Measurements from ENCODE around the gene BIK. TPM values are rescaled to one million over a fixed set of nuclear protein-coding genes. Genes with fewer than 3 reads are reported as not detected.

Gene BIK
- polyA plus RNA-seq, 2 donors: 11.4 to 18.5 TPM

DNA sequence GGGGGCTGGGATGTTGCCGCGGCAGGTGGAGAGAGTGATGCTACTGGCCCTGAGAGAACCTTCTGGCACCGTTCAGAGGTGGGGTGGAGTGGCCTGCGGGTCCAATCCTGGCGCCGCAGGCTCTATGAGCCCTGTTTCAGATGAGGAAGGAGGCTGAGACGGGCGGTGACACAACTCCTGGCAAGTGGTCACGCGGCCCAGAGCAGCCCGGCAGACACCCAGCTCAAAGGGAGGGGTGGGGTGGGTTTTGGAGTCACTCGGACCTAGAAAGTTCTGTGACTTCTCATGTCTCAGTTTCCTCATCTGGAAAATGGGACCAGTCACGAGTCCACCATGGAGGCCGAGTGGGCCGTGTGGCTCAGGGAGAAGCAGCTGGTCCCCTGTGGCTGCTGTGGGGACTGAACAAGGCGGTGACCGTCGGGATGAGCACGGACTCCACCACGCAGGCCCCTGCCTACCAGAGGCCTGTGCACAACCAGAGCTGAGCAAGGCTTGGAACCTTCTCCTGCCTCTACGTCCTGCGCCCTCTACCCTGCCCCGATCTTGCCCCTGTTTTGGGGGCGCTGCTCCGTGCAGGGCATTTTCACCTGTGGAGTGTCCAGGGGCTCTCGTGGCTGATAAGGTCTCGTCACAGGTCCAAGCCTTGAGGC is 44.5 kb downstream of the BIK start:
- no peaks in the 10 kb centered on the region for H3K27me3 ChIP-seq (ENCODE audit: control insufficient read depth in 1 of 2, insufficient read depth in 2 of 2, low read length in 2 of 2)
- H3K27ac ChIP-seq (ENCODE audit: low read depth in 2 of 2, low read length in 1 of 2): peak overlapping the region; percentile 32 to 69
- WGBS, 2 donors: 70 to 75% methylated on average over 27 of the region's 27 CpGs
- H3K36me3 ChIP-seq (ENCODE audit: control insufficient read depth in 2 of 2, insufficient read depth in 2 of 2, low read length in 1 of 2): peaks cover 0 to 14% of the 10 kb centered on the region in 2 donors
- no peaks in the 10 kb centered on the region for H3K9me3 ChIP-seq (ENCODE audit: control insufficient read depth in 2 of 2, insufficient read depth in 1 of 2, low read depth in 1 of 2, low read length in 1 of 2)
- peaks cover 6 to 47% of the 10 kb centered on the region in 2 donors for H3K4me1 ChIP-seq (ENCODE audit: control insufficient read depth in 2 of 2, insufficient read depth in 2 of 2, low read length in 1 of 2)
- no peak overlapping the region for H3K4me3 ChIP-seq (ENCODE audit: low read depth in 1 of 2, low read length in 2 of 2)

DNA sequence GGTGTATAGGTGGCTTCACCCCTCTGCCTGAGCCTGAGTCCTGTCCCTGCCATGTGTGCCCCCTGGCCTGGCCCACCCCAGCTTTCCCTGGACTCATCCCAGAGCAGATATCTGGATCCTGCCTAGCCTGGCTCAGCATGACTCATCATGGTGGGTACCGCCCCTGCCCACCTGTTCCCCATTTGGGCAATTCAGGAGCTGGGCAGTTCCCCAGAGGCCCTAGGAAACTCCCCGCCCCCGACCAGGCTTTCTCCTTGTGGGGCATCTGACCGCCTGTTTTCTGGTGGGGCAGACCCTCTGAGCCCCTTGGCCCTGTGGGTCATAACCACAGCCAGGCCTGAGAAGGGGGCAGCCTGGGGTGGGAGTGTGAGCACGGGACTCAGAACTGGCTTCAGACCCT is 45.2 kb downstream of the BIK start:
- 61 to 68% methylated on average over 5 of the region's 5 CpGs for WGBS, 2 donors
- H3K4me3 ChIP-seq (ENCODE audit: low read depth in 1 of 2, low read length in 2 of 2): no peak overlapping the region
- peaks cover 6 to 45% of the 10 kb centered on the region in 2 donors for H3K4me1 ChIP-seq (ENCODE audit: control insufficient read depth in 2 of 2, insufficient read depth in 2 of 2, low read length in 1 of 2)
- peak overlapping the region in 1 of 2 donors; percentile 69 for H3K27ac ChIP-seq (ENCODE audit: low read depth in 2 of 2, low read length in 1 of 2)
- H3K36me3 ChIP-seq (ENCODE audit: control insufficient read depth in 2 of 2, insufficient read depth in 2 of 2, low read length in 1 of 2): peaks cover under 1 to 15% of the 10 kb centered on the region in 2 donors
- H3K27me3 ChIP-seq (ENCODE audit: control insufficient read depth in 1 of 2, insufficient read depth in 2 of 2, low read length in 2 of 2): no peaks in the 10 kb centered on the region
- no peaks in the 10 kb centered on the region for H3K9me3 ChIP-seq (ENCODE audit: control insufficient read depth in 2 of 2, insufficient read depth in 1 of 2, low read depth in 1 of 2, low read length in 1 of 2)

DNA sequence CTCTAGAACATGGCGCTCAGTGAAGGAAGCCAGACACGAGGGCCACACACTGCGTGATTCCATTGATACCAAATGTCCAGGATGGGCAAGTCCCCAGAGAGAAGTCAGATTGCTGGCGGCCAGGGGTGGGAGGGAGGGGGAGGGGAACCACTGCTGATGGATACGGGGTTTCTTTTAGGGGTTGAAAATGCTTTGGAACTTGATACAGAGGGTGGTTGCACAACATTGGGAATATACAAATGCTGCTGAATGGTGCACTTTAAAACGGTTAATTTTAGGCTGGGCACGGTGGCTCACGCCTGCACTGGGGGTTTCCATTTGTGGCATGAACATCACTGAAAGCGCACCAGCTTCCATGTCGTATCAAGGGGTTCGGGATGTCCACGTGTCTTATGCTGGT is 45.9 kb downstream of the BIK start:
- Histone ChIP-seq H3K9me3 (ENCODE audit: control insufficient read depth in 2 of 2, insufficient read depth in 1 of 2, low read depth in 1 of 2, low read length in 1 of 2) (no peaks in the 10 kb centered on the region), H3K4me3 (ENCODE audit: low read depth in 1 of 2, low read length in 2 of 2) (no peak overlapping the region), H3K27me3 (ENCODE audit: control insufficient read depth in 1 of 2, insufficient read depth in 2 of 2, low read length in 2 of 2) (no peaks in the 10 kb centered on the region), H3K27ac (ENCODE audit: low read depth in 2 of 2, low read length in 1 of 2) (peak overlapping the region in 1 of 2 donors; percentile 69), H3K4me1 (ENCODE audit: control insufficient read depth in 2 of 2, insufficient read depth in 2 of 2, low read length in 1 of 2) (peaks cover 6 to 42% of the 10 kb centered on the region in 2 donors), H3K36me3 (ENCODE audit: control insufficient read depth in 2 of 2, insufficient read depth in 2 of 2, low read length in 1 of 2) (peaks cover 4 to 19% of the 10 kb centered on the region in 2 donors)
- WGBS, 2 donors: 81 to 83% methylated on average over 12 of the region's 12 CpGs

DNA sequence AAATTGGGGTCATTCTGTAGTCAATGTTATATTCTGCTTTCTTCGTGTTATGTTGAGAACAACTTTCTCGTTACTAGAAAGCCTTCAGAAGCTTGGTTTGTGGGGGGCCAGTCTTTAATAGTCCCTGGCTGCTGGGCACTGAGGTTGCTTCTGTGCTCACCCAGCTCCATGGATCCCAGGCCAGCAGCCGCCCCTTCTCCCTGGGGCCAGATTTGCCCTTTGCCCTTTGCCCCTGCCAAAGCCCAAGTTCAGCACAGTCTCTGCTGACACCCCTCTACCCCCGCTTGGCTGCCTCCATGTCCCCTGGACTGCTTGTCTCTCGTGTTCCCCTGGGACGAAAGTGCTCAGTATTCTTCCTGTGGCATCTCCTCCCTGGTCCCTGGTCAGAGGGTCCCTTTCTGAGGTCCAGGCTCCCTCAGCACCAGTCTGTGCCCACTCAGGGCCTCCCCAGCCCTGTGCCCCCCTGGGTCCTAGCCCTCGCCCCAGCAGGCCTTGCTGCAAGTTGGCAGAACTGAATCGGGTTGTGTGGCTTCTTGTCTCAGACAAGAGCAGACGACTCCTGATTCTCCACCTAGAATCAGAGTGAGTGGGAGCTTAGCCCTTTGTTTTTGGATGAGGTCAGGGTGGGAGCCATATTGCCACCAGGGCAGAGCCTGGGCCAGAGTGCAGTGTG is 47.5 kb downstream of the BIK start:
- Histone ChIP-seq H3K9me3 (ENCODE audit: control insufficient read depth in 2 of 2, insufficient read depth in 1 of 2, low read depth in 1 of 2, low read length in 1 of 2) (no peaks in the 10 kb centered on the region), H3K4me3 (ENCODE audit: low read depth in 1 of 2, low read length in 2 of 2) (no peak overlapping the region), H3K36me3 (ENCODE audit: control insufficient read depth in 2 of 2, insufficient read depth in 2 of 2, low read length in 1 of 2) (peaks cover 4 to 29% of the 10 kb centered on the region in 2 donors), H3K4me1 (ENCODE audit: control insufficient read depth in 2 of 2, insufficient read depth in 2 of 2, low read length in 1 of 2) (peaks cover 7 to 48% of the 10 kb centered on the region in 2 donors), H3K27me3 (ENCODE audit: control insufficient read depth in 1 of 2, insufficient read depth in 2 of 2, low read length in 2 of 2) (no peaks in the 10 kb centered on the region), H3K27ac (ENCODE audit: low read depth in 2 of 2, low read length in 1 of 2) (peak overlapping the region in 1 of 2 donors; percentile 63)
- WGBS, 2 donors: 64% methylated on average over 9 of the region's 9 CpGs

DNA sequence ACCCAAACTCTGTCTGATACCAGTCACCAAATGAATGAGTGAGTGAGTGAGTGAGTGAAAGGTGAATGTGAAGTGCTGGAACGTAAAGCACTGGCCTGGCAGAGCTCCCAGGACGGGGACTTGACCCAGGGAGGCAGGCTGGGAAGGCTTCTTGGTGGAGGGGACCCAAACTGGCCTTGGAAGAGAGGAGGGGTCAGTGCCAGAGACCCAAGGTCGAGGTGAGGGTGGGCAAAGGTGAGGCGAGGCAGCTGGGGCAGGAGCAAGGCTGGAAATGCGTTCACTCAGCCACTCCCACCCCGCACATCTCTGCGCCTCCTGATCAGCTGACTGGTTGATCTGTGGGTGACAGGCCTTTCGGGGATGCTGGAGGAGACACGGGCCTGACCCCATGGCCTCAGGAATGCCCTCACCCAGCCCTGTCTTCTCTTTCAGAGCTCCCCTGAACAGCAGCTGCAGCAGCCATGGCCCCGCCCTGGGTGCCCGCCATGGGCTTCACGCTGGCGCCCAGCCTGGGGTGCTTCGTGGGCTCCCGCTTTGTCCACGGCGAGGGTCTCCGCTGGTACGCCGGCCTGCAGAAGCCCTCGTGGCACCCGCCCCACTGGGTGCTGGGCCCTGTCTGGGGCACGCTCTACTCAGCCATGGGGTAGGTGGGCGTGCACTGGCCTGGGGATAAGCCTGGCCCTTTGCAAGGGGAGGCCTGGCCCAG is 48.4 kb downstream of the BIK start:
- no peak overlapping the region for H3K4me3 ChIP-seq (ENCODE audit: low read depth in 1 of 2, low read length in 2 of 2)
- no peaks in the 10 kb centered on the region for H3K27me3 ChIP-seq (ENCODE audit: control insufficient read depth in 1 of 2, insufficient read depth in 2 of 2, low read length in 2 of 2)
- peak overlapping the region; percentile 34 to 63 for H3K27ac ChIP-seq (ENCODE audit: low read depth in 2 of 2, low read length in 1 of 2)
- 77 to 81% methylated on average over 23 to 24 of the region's 24 CpGs for WGBS, 2 donors
- peaks cover 4 to 29% of the 10 kb centered on the region in 2 donors for H3K36me3 ChIP-seq (ENCODE audit: control insufficient read depth in 2 of 2, insufficient read depth in 2 of 2, low read length in 1 of 2)
- peaks cover 12 to 56% of the 10 kb centered on the region in 2 donors for H3K4me1 ChIP-seq (ENCODE audit: control insufficient read depth in 2 of 2, insufficient read depth in 2 of 2, low read length in 1 of 2)
- no peaks in the 10 kb centered on the region for H3K9me3 ChIP-seq (ENCODE audit: control insufficient read depth in 2 of 2, insufficient read depth in 1 of 2, low read depth in 1 of 2, low read length in 1 of 2)

DNA sequence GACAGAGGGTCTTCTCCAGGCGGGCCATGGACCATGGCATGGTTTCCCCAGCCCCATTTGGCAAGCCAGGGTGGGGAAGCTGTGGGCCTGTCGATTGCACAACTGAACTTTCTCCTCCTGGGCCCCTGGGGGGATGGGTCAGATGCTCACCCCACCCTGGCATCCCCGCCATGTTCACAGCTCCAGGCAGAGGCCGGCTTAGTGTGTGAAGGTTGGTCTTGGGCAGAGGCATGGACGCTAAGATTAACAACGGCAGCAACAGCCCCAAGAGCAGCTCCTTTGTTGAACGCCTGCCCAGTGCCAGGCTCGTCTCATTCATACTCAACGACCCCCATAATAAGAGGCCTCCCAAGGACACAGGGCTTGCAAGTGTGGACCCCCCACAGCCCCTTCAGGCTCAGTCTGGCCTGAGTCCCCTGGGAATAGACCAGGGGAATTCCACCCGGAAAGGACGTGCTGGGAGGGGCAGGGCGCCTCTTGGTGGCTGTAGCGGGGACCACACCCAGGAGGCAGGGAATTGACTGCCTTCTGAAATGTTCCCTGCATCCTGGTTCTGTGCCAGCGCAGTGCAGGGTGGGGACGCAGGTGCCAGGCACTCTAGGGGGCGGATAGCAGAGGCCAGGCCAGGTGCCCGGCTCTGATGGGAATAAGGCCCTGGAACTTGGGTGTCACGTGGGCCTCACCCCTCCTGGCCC is 49.1 kb downstream of the BIK start:
- Histone ChIP-seq H3K36me3 (ENCODE audit: control insufficient read depth in 2 of 2, insufficient read depth in 2 of 2, low read length in 1 of 2) (peaks cover 4 to 29% of the 10 kb centered on the region in 2 donors), H3K4me1 (ENCODE audit: control insufficient read depth in 2 of 2, insufficient read depth in 2 of 2, low read length in 1 of 2) (peaks cover 12 to 56% of the 10 kb centered on the region in 2 donors)
- WGBS, 2 donors: 43 to 55% methylated on average over 17 to 18 of the region's 18 CpGs

DNA sequence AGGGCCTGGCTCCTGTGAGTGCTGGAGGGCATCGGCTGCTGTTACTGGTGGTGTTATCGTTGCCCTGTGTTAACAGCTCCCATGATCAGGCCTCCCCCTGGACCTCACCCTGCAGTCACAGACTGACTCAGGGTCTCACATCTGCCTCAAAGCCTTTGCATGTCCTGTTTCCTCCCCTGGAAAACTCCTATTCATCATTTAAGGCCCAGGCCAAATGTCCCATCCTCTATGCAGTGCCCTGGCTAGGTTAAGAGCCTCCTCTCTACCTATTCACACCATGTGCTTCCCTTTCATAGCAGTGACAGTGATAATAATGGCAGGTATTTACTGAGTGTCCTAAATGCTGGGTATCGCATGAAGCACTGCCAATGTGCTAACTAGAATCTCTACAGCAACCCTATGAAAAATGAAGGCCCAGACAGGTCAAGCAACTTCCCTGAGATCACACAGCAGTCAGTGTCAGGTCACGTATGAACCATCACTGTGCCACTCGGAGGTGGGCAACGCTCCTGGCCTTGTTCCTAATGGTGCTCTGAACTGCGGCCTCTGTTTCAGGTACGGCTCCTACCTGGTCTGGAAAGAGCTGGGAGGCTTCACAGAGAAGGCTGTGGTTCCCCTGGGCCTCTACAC is 50.1 kb downstream of the BIK start:
- no peaks in the 10 kb centered on the region for H3K27me3 ChIP-seq (ENCODE audit: control insufficient read depth in 1 of 2, insufficient read depth in 2 of 2, low read length in 2 of 2)
- 91% methylated on average over 8 of the region's 8 CpGs for WGBS, 2 donors
- peaks cover 9 to 48% of the 10 kb centered on the region in 2 donors for H3K4me1 ChIP-seq (ENCODE audit: control insufficient read depth in 2 of 2, insufficient read depth in 2 of 2, low read length in 1 of 2)
- peaks cover 4 to 29% of the 10 kb centered on the region in 2 donors for H3K36me3 ChIP-seq (ENCODE audit: control insufficient read depth in 2 of 2, insufficient read depth in 2 of 2, low read length in 1 of 2)
- H3K4me3 ChIP-seq (ENCODE audit: low read depth in 1 of 2, low read length in 2 of 2): no peak overlapping the region
- no peaks in the 10 kb centered on the region for H3K9me3 ChIP-seq (ENCODE audit: control insufficient read depth in 2 of 2, insufficient read depth in 1 of 2, low read depth in 1 of 2, low read length in 1 of 2)
- H3K27ac ChIP-seq (ENCODE audit: low read depth in 2 of 2, low read length in 1 of 2): peak overlapping the region in 1 of 2 donors; percentile 30

More for the DNA sequence above, 49.1 kb downstream of the BIK start:
- no peak overlapping the region for H3K4me3 ChIP-seq (ENCODE audit: low read depth in 1 of 2, low read length in 2 of 2)
- H3K27me3 ChIP-seq (ENCODE audit: control insufficient read depth in 1 of 2, insufficient read depth in 2 of 2, low read length in 2 of 2): no peaks in the 10 kb centered on the region
- no peaks in the 10 kb centered on the region for H3K9me3 ChIP-seq (ENCODE audit: control insufficient read depth in 2 of 2, insufficient read depth in 1 of 2, low read depth in 1 of 2, low read length in 1 of 2)
- H3K27ac ChIP-seq (ENCODE audit: low read depth in 2 of 2, low read length in 1 of 2): peak overlapping the region; percentile 34 to 63

DNA sequence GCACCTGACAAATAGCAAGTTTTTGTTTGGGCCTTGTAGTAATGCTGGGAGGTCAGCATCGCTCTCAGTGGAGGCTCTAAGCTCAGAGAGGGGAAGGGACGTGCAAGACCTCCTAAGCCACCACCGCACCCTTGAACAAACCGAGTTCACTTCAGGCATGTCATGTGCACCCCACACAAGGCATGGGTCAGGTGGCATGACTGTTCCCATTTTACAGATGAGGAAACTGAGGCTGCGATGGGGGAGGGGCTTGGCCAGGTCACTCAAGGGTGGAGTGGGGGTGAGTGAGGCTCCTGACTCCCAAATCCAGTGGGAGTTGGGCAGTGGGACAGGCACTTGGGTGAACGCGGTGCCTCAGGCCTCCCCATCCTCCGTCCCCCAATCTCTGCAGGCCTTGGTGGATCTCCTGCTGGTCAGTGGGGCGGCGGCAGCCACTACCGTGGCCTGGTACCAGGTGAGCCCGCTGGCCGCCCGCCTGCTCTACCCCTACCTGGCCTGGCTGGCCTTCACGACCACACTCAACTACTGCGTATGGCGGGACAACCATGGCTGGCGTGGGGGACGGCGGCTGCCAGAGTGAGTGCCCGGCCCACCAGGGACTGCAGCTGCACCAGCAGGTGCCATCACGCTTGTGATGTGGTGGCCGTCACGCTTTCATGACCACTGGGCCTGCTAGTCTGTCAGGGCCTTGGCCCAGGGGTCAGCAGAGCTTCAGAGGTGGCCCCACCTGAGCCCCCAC is 52.0 kb downstream of the BIK start:
- peaks cover 9 to 36% of the 10 kb centered on the region in 2 donors for H3K4me1 ChIP-seq (ENCODE audit: control insufficient read depth in 2 of 2, insufficient read depth in 2 of 2, low read length in 1 of 2)

More for the DNA sequence above, 52.0 kb downstream of the BIK start:
- Histone ChIP-seq H3K27ac (ENCODE audit: low read depth in 2 of 2, low read length in 1 of 2) (peak overlapping the region in 1 of 2 donors; percentile 89), H3K4me3 (ENCODE audit: low read depth in 1 of 2, low read length in 2 of 2) (no peak overlapping the region), H3K36me3 (ENCODE audit: control insufficient read depth in 2 of 2, insufficient read depth in 2 of 2, low read length in 1 of 2) (peaks cover 4 to 33% of the 10 kb centered on the region in 2 donors), H3K9me3 (ENCODE audit: control insufficient read depth in 2 of 2, insufficient read depth in 1 of 2, low read depth in 1 of 2, low read length in 1 of 2) (no peaks in the 10 kb centered on the region), H3K27me3 (ENCODE audit: control insufficient read depth in 1 of 2, insufficient read depth in 2 of 2, low read length in 2 of 2) (no peaks in the 10 kb centered on the region)
- 93% methylated on average over 20 to 24 of the region's 24 CpGs for WGBS, 2 donors

Data from esophagus (tissue), 2 donors.